Activated CD4-positive, alpha-beta T cell treated with anti-CD3 and anti-CD28 coated beads for 4 hours (primary cell): ENCODE data around the gene SLC6A4.
"Not testable (repeated sequence)": the region's sequence is repeated elsewhere in the genome, so short reads cannot be mapped to it uniquely, and the experiment has no call there.

ENCODE experiments used
- DNase-seq, 2 donors: peaks; one replicate each; pipeline ENCODE4 v3.0.0-alpha.2; 2020

SLC6A4 gene

DNA sequence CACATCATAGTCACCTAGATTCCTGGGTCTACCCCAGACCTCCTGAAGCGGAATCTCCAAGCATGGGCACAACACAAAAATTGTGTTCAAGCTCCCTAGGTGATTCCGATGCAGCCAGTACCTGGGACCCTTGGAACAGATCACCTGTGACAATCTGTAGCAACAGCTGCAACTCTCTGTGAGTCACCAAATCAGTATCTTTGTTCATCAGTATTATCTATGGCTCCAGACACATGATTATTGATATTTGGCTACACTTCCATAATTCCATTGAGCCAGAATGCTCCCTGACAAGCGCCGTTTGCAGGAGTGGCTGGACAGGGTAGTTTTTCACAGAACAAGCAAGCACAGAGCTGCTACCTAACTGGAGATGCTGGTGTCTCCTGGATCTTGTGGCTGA lies 16.2 kb downstream of the SLC6A4 start:
- no peak for DNase-seq

DNA sequence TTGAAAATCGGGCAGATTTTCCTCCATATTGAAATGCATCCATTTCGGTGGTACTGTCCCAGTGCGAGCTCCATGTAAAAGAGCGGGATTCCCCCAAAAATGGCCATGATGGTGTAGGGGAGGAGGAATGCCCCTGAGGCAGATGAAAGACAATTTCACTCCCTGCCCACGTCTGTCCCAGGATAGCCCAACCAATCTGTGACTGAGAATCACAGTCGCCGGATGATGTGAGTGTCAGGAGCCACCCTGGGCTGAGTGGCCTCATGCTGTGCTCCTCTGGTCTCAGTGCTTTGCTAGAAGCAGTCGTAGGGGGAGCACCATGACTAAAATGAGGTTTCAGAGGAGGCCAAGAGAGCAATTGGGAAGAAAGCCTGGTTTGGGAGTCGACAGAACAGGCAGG lies 16.7 kb downstream of the SLC6A4 start:
- DNase-seq = no peak

DNA sequence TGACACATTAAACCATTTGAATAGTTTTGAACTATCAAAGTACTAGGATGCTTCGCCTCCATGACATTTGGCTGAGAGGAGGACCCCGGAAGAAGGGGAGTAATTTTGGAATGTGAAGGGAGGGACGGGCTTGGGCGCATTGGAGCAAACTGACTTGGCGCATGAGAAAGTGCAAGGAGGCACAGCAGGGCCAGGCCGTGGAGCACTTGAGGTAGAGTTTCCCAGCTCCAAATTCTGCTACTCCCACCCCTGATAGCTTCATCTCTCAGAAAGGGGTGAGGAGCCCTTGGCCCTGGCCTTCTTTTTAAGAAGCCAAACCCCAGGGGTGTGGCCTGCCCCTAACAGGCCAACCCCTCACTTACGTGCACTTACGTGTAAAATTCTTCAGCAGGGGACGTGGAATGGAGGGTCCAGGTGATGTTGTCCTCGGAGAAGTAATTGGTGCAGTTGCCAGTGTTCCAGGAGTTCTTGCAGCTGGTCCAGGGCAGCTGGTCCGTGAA lies 17.7 kb downstream of the SLC6A4 start:
- DNase-seq = no peak

DNA sequence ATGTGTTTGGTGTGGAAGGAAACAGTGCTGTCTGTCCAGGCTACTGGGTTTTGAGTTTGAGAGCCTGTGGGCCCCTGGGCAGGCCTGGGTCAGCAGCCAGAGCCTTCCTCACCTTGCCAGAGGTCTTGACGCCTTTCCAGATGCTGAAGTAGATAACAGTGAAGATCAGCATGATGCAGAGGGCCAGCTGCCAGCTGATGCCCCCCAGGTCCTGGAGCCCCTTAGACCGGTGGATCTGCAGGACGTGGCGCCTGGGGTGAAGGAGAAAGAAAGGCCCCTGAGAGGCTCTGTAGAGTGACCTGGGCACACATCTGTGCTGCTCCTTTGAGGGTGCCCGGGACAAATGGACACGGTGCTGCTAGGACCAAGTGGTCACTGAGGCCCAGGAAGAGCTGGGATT lies 18.4 kb downstream of the SLC6A4 start:
- no peak for DNase-seq

DNA sequence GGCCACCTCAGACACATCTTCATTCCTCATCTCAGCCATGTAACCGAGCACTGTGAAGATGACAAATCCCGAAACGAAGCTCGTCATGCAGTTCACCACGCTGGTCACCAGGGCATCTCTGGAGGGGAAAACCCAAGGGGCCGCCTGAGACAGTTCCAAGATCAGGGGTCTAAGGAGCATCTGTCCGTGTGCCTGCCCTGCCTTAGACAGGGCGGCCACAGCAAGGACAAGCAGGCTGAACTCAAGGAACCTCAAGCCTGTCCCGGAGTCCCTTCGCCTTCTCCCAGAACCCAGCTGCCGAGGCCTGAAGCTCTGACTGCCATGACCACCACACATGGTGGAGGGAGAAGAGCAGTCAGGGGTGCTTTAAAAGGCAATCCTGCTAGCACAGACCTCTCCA lies 22.7 kb downstream of the SLC6A4 start:
- no peak for DNase-seq

DNA sequence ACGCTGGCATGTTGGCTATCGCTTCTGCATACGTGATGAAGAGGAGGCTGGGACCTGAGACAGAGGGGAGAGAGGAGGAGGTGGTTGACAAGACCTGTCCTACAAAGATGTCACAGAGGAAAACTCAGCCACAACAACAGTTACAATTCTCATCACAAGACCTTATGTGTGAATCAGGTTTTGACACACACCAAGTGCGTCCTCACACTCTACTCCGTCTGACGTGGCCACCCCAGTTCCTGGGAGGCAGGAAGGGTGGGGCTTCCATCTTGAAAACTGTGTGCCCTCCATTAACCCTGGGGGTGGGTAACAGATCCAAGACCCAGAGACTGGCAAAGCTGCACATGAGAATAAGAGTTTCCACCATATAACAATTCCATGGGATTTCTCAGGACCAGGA lies 24.1 kb downstream of the SLC6A4 start:
- no peak for DNase-seq

DNA sequence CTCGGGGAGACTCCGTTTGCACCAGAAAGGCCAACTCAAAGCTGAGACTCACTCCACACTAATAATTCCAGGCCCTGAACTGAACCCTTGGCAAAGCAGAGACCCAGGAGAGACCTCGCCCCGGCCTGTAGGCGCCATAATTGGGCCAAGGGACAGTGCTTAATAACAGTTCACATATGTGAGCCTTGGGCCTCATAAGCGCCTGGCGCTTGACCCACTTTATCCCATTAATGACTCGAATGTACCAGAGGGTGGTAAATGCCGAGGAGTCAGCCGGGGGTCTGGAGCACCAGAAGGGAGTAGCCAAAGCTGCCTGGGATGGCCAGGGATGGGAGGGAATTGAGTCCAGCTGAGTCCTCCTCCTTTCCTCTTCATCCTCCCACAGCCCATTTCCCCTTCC lies 24.6 kb downstream of the SLC6A4 start:
- no peak for DNase-seq

DNA sequence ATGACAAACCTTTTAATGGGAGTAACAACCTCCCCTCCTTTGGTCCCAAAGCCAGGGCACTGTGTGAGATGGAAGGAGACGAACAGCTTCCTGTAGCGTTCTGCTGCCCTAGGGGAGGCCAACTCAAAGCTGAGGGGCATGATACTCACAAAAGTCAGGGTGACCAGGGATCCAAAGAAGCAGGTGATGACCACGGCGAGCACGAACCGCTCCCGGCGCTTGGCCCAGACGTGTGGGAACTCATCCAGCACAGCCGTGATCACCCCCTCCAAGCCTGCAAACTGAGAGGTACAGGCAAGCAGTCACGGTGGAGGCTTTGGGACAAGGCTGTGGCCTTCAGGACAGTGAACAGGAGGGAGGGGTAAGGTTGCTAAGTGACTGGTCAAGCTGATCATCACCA lies 25.1 kb downstream of the SLC6A4 start:
- no peak for DNase-seq

DNA sequence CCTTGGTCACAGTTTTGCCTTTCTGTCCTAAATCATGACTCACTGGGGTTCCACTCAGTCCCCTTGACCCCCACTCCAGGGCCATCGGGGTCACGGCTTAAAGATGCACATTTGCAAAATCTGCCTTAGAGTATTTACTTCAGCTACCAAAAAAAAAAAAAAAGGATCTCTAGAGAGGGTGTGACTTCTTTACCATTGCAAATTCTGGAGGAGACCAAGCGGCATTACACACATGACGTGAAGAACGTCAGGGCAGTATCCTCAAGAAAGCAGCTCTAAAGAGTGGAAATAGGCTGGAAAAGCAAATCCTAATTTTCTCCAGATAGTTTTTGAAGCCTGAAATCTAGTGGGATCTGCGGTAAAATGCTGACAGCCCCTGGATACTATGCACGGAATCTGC lies 25.6 kb downstream of the SLC6A4 start:
- DNase-seq = no peak

DNA sequence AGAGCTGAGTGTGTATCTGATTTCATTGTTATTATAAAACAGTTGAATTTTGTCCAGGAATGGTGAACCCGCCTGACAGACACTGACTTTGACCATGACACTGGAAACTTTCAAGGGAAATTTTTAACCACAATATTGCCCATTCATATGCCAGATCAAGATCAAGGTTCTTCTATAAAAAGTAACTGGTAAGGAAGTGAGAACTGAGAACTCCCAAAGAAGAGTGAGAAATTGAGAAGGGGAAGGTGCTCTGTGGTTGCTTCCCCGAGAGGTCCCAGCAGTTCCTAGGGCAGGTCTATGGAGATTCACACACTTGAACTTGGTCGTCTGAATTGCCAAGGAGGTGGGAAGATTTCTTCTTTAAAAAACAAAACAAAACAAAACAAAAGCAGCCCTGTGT lies 27.3 kb downstream of the SLC6A4 start:
- DNase-seq = no peak

DNA sequence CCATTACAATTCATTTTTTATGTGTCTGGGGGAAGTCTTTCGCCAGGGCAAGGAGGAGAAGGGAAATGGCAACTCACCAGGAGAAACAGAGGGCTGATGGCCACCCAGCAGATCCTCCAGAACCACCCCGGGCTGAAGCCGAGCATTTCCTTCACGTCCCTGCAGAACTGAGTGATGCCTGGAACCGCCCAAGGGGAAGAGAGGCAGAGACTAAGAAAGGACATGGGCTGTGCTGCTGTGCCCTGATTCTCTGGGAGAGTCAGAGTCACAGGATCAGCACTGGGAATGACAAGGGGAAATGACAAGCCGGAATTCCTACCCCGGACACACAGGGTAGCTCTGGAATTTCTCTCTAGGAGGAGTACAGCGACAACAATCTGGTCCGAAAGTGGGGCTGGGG lies 27.8 kb downstream of the SLC6A4 start:
- no peak for DNase-seq

DNA sequence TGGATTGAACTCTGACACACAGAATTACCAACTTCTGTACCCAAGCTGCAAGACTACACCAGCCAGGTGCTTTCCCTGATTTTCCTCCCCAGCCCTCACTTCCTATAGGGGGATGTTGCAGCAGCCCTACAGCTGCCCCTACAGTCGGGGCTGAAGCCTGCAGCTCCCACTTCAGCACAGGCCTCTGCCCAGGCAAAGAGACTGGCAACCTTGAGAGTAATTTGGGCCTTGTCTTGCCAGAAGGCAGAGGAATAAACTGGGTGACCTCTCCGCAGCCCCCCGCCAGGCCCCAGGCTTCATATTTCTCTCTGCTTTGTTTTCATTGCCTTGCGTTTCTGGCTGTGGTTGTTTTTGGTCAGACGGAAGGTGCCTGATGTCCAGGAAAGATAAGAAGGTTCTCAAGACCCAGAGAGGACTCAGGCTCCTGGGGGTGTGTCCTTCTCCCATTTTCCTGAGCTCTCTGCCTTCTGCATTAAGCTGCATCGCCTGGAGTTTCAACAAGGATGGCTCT lies 32.0 kb downstream of the SLC6A4 start:
- no peak for DNase-seq

DNA sequence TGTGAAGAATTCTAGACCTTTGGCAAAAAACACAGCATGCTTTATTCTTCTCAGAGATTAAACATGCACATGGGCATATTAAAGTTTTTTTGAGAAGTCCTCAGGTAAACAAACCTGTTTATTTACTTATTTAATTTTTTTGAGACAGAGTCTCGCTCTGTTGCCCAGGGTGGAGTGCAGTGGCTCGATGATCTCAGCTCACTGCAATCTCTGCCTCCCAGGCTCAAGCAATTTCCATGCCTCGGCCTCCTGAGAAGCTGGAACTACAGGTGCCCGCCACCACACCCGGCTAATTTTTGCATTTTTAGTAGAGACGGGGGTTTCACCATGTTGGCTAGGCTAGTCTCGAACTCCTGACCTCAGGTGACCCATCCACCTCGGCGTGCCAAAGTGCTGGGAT lies 34.8 kb downstream of the SLC6A4 start:
- DNase-seq = not testable (repeated sequence)

DNA sequence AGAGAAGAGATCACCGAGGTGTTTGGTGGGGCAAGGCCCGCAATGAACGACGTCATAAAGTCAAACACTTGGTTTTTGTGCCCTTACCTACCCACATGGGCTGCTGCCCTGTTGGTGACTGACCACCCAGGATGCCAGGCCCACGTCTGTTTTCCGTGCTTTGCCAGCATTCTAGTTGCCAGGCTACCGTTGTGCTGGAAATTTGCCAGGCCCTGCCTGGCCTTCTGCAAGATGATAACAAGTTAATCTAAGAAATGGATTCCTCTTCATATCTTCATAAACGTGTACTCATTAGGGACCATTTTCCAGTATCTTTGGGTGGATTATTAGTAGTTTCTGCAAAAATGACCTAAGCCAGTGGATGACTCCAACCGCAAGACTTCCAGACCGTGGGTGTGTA lies 35.4 kb downstream of the SLC6A4 start:
- DNase-seq = no peak

DNA sequence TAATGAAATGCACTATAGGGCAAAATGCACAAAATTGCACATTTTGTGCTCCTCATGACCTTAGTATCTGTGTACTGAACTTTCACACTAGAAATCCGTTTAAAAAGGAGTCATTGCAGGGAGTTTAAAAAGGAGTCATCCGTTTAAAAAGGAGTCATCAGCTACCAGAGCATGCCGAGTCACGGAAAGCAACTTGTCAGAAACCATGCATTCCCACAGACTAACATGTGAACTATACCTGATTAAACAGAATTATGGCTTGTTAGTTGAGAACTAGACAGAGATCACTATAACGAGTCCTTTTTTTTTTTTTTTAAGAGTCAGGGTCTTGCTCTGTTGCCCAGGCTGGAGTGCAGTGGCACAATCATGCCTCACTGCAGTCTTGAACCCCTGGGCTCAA lies 35.9 kb downstream of the SLC6A4 start:
- no peak for DNase-seq

DNA sequence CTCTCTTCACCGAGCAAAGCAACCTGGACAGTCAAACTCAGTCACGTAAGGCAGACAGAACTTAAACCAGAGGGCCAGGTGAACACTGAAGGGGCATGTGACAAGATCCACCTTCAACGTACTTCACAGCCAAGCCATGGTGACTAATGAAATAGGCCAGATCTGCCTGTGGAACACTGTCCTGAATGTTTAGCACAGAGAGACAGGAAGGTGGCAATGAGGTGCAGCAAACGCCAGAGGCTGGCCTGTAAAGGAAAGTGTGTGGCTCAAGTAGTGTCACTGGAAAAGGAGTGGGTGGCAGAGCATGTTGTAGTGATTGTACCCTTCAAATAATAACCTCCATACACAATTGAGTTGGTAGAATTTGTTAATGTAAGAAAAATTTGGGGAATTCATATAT lies 38.1 kb downstream of the SLC6A4 start:
- no peak for DNase-seq

DNA sequence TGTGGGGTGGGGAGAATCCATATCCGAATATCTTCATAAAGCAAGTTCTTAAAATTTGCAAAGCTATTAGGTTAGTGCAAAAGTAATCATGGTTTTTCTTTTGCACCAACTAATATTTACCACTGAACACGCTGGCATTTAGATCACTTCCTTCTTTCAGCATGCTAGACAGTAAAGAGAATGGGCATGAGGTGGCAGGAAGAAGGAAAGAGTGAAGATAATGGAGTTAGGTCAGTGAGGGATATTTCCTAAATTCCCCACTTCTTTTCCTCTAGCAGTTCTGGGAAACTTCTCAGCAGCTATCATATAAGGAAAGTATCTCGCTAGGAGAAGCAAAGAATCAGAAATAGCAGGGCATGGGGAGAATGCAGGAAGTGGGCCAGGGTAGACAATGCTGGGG lies 39.0 kb downstream of the SLC6A4 start:
- no peak for DNase-seq

DNA sequence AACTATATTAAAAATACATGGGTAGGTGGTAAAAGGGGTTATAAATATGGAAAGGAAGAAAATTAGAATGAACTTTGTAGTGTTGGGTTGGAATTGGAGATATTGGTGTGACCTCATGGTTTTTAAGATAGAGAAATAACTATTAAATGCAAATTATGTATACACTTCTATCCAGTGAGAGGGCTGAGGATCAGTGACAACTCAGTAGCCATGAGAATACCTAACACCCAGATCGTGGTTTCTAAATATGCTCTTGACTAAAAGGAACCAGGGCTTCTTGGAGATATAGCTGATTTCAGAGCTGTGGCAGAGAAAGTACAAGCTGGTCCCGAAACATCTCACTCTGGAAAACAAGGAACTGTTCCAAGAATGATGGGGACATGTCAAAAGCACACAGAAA lies 44.4 kb downstream of the SLC6A4 start:
- DNase-seq = no peak

DNA sequence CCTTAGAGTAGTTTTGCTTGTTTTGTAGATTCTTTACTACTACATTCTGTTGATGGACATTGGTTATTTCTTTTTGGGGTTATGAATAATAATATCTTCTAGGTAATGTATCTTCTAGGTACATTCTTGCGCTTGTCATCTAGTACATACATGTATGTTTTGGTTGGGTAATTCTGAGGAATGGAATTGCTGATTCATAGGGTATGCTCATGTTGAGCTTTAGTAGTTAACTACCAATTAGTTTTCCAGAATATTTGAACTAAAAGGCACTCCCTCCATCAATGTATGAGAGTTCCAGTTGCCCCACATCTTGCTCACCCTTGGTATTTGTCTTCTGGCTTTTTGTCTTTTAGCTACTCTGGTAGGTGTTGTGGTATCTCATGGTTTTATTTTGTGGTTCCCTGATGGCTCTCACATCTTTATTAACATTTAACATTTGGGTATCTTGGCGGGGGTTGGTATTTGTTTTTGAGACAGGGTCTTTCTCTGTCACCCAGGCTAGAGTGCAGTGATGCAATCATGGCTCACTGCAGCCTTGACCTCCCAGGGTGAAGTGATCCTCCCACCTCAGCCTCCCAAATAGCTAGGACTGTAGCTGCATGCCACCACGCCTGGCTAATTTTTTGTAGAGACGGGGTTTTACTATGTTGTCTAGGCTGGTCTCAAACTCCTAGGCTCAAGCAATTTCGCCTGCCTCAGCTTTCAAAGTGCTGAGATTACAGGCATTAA lies 47.1 kb downstream of the SLC6A4 start:
- DNase-seq = no peak

DNA sequence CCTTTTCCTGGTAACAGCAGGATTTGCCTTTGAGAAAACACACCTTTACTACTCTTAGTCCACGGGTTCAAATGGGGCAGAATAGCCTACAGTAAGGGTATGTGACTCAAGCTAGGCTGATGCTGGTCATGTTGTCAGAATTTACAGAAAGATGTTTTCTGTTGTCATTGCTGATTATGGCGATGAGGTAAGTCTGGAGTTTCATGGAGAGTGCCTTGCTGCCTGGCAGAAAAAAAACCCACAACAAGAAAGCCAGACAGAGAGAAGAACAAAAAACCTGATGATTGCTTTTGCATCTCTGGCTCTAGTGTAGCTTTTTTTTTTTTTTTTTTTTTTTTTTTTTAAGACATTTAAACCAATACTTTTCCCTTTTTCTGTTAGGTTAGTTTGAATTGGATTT lies 47.9 kb downstream of the SLC6A4 start:
- DNase-seq = no peak

DNA sequence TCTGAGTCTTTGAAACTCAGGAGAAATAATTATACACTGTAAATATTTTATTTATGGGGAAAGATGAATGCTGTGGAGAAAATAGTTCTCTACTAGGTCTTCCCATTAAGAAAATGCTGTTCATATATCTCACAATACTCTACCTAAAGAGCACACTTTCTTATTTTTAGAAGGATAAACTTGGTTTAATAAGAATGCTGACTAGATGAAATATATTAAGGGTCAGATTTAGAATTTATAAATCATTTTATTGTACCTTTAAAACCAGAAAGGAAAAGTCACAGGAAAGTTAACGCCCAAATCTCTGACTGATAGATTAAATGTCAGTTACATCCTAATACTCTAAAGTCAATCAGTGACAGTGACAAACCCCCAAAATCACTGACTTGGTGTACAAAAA lies 48.7 kb downstream of the SLC6A4 start:
- no peak for DNase-seq

DNA sequence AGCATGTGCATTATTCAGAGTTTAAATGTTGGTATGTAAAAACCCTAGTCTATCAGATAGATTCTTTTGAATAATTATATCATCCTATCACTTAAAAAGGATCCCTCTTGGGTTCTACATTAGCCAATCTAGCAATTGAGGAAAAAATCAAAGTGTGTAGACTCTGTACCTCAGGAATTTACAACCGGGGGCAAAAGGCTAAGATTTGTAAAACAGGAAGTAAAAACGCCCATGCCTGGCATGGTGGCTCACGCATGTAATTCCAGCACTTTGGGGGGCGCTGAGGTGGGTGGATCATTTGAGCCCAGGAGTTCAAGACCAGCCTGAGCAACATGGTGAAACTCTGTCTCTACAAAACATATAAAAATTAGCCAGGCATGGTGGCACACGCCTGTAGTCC lies 58.6 kb downstream of the SLC6A4 start:
- DNase-seq = no peak

DNA sequence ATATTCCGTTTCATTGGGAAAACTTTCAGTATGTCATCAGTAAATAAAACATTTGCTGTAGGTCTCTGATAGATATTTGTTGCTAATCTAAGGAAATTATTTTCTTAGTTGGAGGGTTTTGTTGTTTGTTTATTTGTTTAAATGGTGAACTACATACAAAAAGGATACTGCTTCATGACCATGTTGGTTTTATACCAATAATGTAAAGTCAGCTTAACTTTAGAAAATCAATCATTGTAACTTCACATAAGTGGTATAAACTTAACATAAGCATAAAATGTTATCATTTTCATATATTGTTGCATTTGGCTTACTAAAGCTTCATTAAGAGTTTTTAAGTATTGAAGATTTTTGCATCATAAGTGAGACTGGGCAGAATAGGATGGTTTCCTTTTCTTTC lies 60.9 kb downstream of the SLC6A4 start:
- DNase-seq = no peak

DNA sequence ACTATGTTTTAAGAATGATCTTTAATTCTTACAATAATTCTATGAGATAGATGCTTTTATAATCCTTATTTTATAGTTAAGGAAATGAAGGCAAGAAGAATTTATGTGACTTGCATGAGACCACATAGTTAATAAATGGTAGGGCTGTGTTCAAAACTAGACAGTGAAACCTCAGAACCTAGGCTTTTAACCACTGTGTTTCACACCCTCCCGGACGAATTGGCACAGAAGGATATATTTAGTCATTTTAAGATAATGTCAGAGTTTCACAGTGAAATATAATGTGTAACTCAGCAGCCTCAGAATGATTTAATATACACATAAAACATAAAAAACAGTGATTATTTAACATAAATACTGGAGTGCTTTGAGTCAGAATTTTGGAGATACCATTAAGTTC lies 61.8 kb downstream of the SLC6A4 start:
- no peak for DNase-seq

DNA sequence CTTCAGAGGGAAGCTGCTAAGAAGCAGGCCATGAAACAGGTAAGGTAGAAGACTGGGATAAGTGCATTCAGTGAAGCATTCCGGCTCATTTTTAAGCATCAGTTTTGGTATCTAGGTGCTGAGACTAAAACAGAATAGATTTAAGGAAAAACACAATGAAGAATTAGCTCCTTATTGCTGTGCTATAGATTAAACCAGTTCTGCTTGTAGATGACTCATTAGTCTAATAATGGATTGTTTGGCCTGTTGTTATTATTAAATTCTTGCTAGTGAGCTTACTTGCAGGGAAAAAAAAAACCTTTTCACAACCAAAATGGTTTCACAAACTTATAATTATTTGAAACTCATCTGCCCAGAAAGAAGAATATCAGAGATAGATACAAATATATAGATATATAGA lies 62.9 kb downstream of the SLC6A4 start:
- no peak for DNase-seq
